Esophagus muscularis mucosa (tissue), 4 donors: ENCODE data around the gene OR2H2. TPM values are rescaled to one million over a fixed set of nuclear protein-coding genes. Genes with fewer than 3 reads are reported as not detected.

Experiments used
- DNase-seq: peaks from one replicate; pipeline ENCODE4 v3.0.0-alpha.2; 2017; ENCODE audit errors: extremely low spot score
- H3K27ac ChIP-seq, 4 donors: fragments of 200-600 bp; sonication (generic); replicated peaks in 1 of 4; 1 replicate in 3 of 4; 2 replicates in 1 of 4; pipeline ENCODE4 v1.5.1; 2016 to 2019; ENCODE audit warnings: mild to moderate bottlenecking in 1 of 4
- H3K27me3 ChIP-seq, 4 donors: fragments of 200-600 bp; sonication (generic); one replicate each; pipeline versions ENCODE4 v1.5.1 to v1.6.0; 2016 to 2019
- H3K36me3 ChIP-seq, 4 donors: fragments of 200-600 bp; sonication (generic); one replicate each; pipeline ENCODE4 v1.5.1; 2016 to 2019
- H3K4me1 ChIP-seq, 4 donors: fragments of 200-600 bp; sonication (generic); one replicate each; pipeline ENCODE4 v1.5.1; 2016 to 2019
- H3K4me3 ChIP-seq, 4 donors: fragments of 200-600 bp; sonication (generic); 1 replicate in 2 of 4; 2 replicates in 2 of 4; pipeline ENCODE4 v1.5.1; 2016 to 2019; ENCODE audit warnings: mild to moderate bottlenecking in 4 of 4, moderate library complexity in 1 of 4
- H3K9me3 ChIP-seq, 4 donors: fragments of 200-600 bp; sonication (generic); 1 replicate in 3 of 4; 2 replicates in 1 of 4; pipeline ENCODE4 v1.5.1; 2016 to 2019
- CTCF ChIP-seq, 3 experiments: fragments of 200-600 bp in 2 of 3; fragments of 450-650 bp in 1 of 3; sonication (generic) in 2 of 3; IDR thresholded peaks; one replicate each; pipeline ENCODE4 v1.5.1; 2017 to 2019; ENCODE audit warnings: antibody characterized with exemption in 3 of 3, mild to moderate bottlenecking in 2 of 3, moderate library complexity in 1 of 3
- EP300 ChIP-seq: sonication (generic); formaldehyde crosslinking; IDR thresholded peaks from one replicate; pipeline ENCODE4 v1.6.1; 2017; ENCODE audit warnings: antibody characterized with exemption
- POLR2A ChIP-seq: fragments of 450-650 bp; IDR thresholded peaks from one replicate; pipeline ENCODE4 v1.6.1; 2017; ENCODE audit warnings: antibody characterized with exemption, moderate library complexity, mild to moderate bottlenecking, low read depth
- POLR2AphosphoS5 ChIP-seq, 2 donors: sonication (generic); formaldehyde crosslinking; IDR thresholded peaks; one replicate each; pipeline ENCODE4 v1.6.1; 2017; ENCODE audit warnings: antibody characterized with exemption in 2 of 2
- WGBS: methylation state at CpG from one replicate; pipeline ENCODE4 v1.1.5; 2018; 5-methylcytosine and 5-hydroxymethylcytosine counted together
- intact Hi-C: fragments of 100-400 bp; cut with DNase I; formaldehyde crosslinking; loops from one replicate; pipeline ENCODE4 v1.15.1; 2023
- total RNA-seq, 4 donors: library from RNA; depleted of rRNA; stranded (reverse); fragments of >200 nt; gene quantifications; one replicate each; pipeline versions ENCODE4 v1.1.0 to v1.2.1, GENCODE V29; 2016

Gene OR2H2
- total RNA-seq, 4 donors from 2014 or later = not detected

GRCh38 chr6:29598172-29598747 is 13.3 kb downstream of the OR2H2 start:
- Histone ChIP-seq H3K27me3 (no peaks in the 10 kb centered on the region), H3K9me3 (no peaks in the 10 kb centered on the region), H3K36me3 (peaks cover 7 to 25% (median 16%) of the 10 kb centered on the region in 4 donors), H3K4me3 (no peak overlapping the region), H3K27ac (no peak overlapping the region), H3K4me1 (peaks cover 0 to 3% (median 0%) of the 10 kb centered on the region in 4 donors)
- intact Hi-C loops = no loop called here
- DNase-seq = no peak
- 42% methylated on average over 2 of the region's 2 CpGs for WGBS
- TF ChIP-seq CTCF (IDR thresholded peaks at IDR 0.05) (no peak), EP300 (no peak), POLR2AphosphoS5 (IDR thresholded peaks at IDR 0.05) (no peak), POLR2A (no peak)

- H3K36me3 ChIP-seq = peaks cover 50 to 70% (median 60%) of the 10 kb centered on the region in 4 donors
Observed at GRCh38 chr6:29602564-29603361, 17.8 kb downstream of the OR2H2 start.

GRCh38 chr6:29603456-29603855 is 18.5 kb downstream of the OR2H2 start:
- TF ChIP-seq CTCF (IDR thresholded peaks at IDR 0.05) (no peak), POLR2A (no peak), POLR2AphosphoS5 (IDR thresholded peaks at IDR 0.05) (no peak), EP300 (no peak)
- Histone ChIP-seq H3K27me3 (no peaks in the 10 kb centered on the region), H3K9me3 (no peaks in the 10 kb centered on the region), H3K27ac (no peak overlapping the region), H3K36me3 (peaks cover 52 to 77% (median 67%) of the 10 kb centered on the region in 4 donors), H3K4me3 (no peak overlapping the region), H3K4me1 (peaks cover 0 to 2% (median under 1%) of the 10 kb centered on the region in 4 donors)
- intact Hi-C loops = no loop called here
- WGBS = 87% methylated on average over 11 of the region's 11 CpGs
- no peak for DNase-seq

More at GRCh38 chr6:29602564-29603361, 17.8 kb downstream of the OR2H2 start:
- intact Hi-C loops = no loop called here
- TF ChIP-seq POLR2A = no peak
- TF ChIP-seq CTCF (IDR thresholded peaks at IDR 0.05) = no peak
- TF ChIP-seq EP300 = no peak
- TF ChIP-seq POLR2AphosphoS5 (IDR thresholded peaks at IDR 0.05) = no peak
- 77% methylated on average over 12 of the region's 12 CpGs for WGBS
- Histone ChIP-seq H3K4me1 (peaks cover 0 to 3% (median 0%) of the 10 kb centered on the region in 4 donors), H3K27me3 (no peaks in the 10 kb centered on the region), H3K27ac (no peak overlapping the region), H3K4me3 (no peak overlapping the region), H3K9me3 (no peaks in the 10 kb centered on the region)
- DNase-seq = no peak

GRCh38 chr6:29603930-29604329 is 19.0 kb downstream of the OR2H2 start:
- Histone ChIP-seq H3K36me3 (peaks cover 52 to 81% (median 71%) of the 10 kb centered on the region in 4 donors), H3K4me3 (no peak overlapping the region), H3K4me1 (peaks cover 0 to 3% (median 0%) of the 10 kb centered on the region in 4 donors), H3K27me3 (no peaks in the 10 kb centered on the region), H3K9me3 (no peaks in the 10 kb centered on the region), H3K27ac (no peak overlapping the region)
- intact Hi-C loops = no loop called here
- WGBS = 88% methylated on average over 2 of the region's 2 CpGs
- no peak for DNase-seq
- TF ChIP-seq POLR2AphosphoS5 (IDR thresholded peaks at IDR 0.05) = no peak
- TF ChIP-seq EP300 = no peak
- no peak for TF ChIP-seq CTCF (IDR thresholded peaks at IDR 0.05)
- TF ChIP-seq POLR2A = no peak
